Measurements from ENCODE around the gene AZIN2. TPM values are rescaled to one million over a fixed set of nuclear protein-coding genes. Genes with fewer than 3 reads are reported as not detected.
A peak's percentile ranks its signal among the peaks of the same experiment; 100 is the strongest.

Gene AZIN2
- total RNA-seq, 4 donors from 2014 or later = 2.5 to 6.1 (median 4.1) TPM

DNA sequence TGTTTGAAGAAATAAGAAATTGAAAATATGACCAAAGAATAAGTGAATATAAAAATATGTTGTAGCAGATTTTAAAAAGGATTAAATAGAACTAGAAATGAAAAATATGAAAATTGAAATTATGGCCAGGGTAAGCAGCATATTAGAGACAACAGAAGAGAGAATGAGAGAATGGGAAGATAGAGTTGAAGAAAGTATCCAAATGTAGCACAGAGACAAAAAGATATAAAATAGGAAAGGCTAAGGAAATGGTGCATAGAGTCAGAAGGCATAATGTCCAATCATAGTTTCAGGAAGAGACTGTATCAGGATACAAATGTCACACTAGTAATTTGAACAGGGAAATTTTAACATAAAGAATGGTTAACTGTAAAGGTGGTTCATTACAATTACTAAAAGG is 29.5 kb downstream of the AZIN2 start:
- intact Hi-C loops (cut with DNase I) = no loop called here
- H3K27ac ChIP-seq (replicated peaks in 1 of 4) = no peak overlapping the region
- H3K4me1 ChIP-seq = no peaks in the 10 kb centered on the region
- DNase-seq (ENCODE audit: extremely low spot score) = no peak
- no peaks in the 10 kb centered on the region for H3K27me3 ChIP-seq
- H3K4me3 ChIP-seq = no peak overlapping the region
- H3K9me3 ChIP-seq = peaks cover 0 to 8% (median 4%) of the 10 kb centered on the region in 4 donors
- H3K36me3 ChIP-seq = no peaks in the 10 kb centered on the region
- TF ChIP-seq, protein P1, sequence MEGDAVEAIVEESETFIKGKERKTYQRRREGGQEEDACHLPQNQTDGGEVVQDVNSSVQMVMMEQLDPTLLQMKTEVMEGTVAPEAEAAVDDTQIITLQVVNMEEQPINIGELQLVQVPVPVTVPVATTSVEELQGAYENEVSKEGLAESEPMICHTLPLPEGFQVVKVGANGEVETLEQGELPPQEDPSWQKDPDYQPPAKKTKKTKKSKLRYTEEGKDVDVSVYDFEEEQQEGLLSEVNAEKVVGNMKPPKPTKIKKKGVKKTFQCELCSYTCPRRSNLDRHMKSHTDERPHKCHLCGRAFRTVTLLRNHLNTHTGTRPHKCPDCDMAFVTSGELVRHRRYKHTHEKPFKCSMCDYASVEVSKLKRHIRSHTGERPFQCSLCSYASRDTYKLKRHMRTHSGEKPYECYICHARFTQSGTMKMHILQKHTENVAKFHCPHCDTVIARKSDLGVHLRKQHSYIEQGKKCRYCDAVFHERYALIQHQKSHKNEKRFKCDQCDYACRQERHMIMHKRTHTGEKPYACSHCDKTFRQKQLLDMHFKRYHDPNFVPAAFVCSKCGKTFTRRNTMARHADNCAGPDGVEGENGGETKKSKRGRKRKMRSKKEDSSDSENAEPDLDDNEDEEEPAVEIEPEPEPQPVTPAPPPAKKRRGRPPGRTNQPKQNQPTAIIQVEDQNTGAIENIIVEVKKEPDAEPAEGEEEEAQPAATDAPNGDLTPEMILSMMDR (IDR thresholded peaks at IDR 0.05) = no peak
- no peak for TF ChIP-seq POLR2A (IDR thresholded peaks at IDR 0.05; ENCODE audit: low read depth)
- no peak for TF ChIP-seq EP300 (IDR thresholded peaks at IDR 0.05)
- TF ChIP-seq POLR2AphosphoS5 (IDR thresholded peaks at IDR 0.05) = no peak

DNA sequence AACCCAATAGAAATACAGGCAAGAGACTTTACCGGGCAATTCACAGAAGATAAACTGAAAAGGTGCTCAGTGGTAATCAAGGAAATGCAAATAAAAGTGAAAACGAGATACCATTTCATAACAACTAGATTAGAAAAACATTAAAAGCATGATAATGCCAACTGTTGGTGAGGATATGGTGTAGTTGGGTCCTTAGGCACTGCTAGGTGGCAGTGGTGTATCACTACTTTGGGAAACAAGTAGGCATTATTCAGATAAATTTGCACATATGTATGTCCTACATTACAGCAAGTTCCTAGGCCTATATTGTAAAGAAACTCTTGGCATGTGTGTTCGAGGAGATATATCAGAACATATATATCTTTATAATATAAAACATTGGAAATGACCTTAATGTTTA is 31.0 kb downstream of the AZIN2 start:
- H3K4me3 ChIP-seq = no peak overlapping the region
- peaks cover 0 to 8% (median 4%) of the 10 kb centered on the region in 4 donors for H3K9me3 ChIP-seq
- no peaks in the 10 kb centered on the region for H3K27me3 ChIP-seq
- H3K36me3 ChIP-seq = no peaks in the 10 kb centered on the region
- no peak overlapping the region for H3K27ac ChIP-seq (replicated peaks in 1 of 4)
- no peak for DNase-seq (ENCODE audit: extremely low spot score)
- no peaks in the 10 kb centered on the region for H3K4me1 ChIP-seq
- intact Hi-C loops (cut with DNase I) = no loop called here
- WGBS = 61% methylated on average over 3 of the region's 3 CpGs
- TF ChIP-seq EP300 (IDR thresholded peaks at IDR 0.05) = no peak
- TF ChIP-seq, protein P1 (IDR thresholded peaks at IDR 0.05) = peak in 1 of 3 experiments; percentile 2

DNA sequence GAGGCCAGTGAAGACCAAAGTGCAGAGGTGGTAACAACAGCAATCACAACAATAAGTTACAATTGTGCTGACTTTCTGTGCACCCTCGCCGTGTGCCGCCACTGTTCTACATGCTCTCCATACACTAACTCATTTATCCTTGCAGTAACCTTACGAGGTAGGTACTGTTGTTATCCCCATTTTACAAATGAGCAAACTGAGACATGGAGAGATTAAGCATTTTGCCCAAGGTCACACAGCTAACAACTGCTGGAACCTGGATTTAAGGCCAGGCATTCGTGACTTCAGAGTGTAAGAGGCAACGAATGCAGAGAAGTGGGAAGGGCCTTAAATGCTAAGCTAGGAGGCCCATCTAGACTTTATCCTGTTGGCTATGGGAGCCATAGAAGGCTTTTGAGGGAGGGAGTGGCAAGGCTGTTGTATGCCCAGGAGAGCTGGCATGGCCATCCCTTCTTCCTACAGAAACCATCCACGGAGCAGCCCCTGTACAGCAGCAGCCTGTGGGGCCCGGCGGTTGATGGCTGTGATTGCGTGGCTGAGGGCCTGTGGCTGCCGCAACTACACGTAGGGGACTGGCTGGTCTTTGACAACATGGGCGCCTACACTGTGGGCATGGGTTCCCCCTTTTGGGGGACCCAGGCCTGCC is 36.6 kb downstream of the AZIN2 start:
- intact Hi-C loops (cut with DNase I) = no loop called here
- Histone ChIP-seq H3K4me1 (no peaks in the 10 kb centered on the region), H3K4me3 (no peak overlapping the region), H3K9me3 (no peaks in the 10 kb centered on the region), H3K27me3 (peaks cover 0 to 3% (median 0%) of the 10 kb centered on the region in 4 donors), H3K36me3 (no peaks in the 10 kb centered on the region), H3K27ac (replicated peaks in 1 of 4) (no peak overlapping the region)
- DNase-seq (ENCODE audit: extremely low spot score) = no peak
- TF ChIP-seq EP300 (IDR thresholded peaks at IDR 0.05) (no peak), POLR2A (IDR thresholded peaks at IDR 0.05; ENCODE audit: low read depth) (no peak), POLR2AphosphoS5 (IDR thresholded peaks at IDR 0.05) (no peak)
- TF ChIP-seq, protein P1 (IDR thresholded peaks at IDR 0.05) = no peak
- WGBS = 91% methylated on average over 6 of the region's 13 CpGs

DNA sequence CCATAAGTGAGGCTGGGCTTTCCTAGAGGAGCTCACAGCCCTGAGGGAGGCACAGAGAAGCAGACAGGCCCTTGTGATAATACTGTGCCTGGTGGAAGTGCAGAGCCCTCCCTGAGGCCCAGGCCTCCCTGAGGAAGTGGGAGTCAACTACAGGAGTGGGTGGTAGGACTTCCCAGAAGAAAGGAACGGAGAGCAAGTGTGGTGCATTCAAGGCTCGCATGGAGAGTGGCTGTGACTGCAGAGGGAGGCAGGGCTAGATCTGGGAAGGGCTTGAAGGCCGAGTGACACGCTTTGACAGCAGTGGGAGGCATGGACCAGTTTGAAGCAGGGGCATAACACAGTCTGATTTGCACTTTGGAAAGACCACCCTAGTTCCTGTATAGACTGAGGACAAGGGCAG is 37.3 kb downstream of the AZIN2 start:
- TF ChIP-seq, protein P1 (IDR thresholded peaks at IDR 0.05) = no peak
- TF ChIP-seq POLR2A (IDR thresholded peaks at IDR 0.05; ENCODE audit: low read depth) = no peak
- TF ChIP-seq POLR2AphosphoS5 (IDR thresholded peaks at IDR 0.05) = no peak
- TF ChIP-seq EP300 (IDR thresholded peaks at IDR 0.05) = no peak
- Histone ChIP-seq H3K27ac (replicated peaks in 1 of 4) (no peak overlapping the region), H3K9me3 (no peaks in the 10 kb centered on the region), H3K4me1 (no peaks in the 10 kb centered on the region), H3K4me3 (no peak overlapping the region), H3K27me3 (peaks cover 0 to 3% (median 0%) of the 10 kb centered on the region in 4 donors), H3K36me3 (no peaks in the 10 kb centered on the region)
- intact Hi-C loops (cut with DNase I) = no loop called here
- 81% methylated on average over 4 of the region's 4 CpGs for WGBS
- DNase-seq (ENCODE audit: extremely low spot score) = no peak

DNA sequence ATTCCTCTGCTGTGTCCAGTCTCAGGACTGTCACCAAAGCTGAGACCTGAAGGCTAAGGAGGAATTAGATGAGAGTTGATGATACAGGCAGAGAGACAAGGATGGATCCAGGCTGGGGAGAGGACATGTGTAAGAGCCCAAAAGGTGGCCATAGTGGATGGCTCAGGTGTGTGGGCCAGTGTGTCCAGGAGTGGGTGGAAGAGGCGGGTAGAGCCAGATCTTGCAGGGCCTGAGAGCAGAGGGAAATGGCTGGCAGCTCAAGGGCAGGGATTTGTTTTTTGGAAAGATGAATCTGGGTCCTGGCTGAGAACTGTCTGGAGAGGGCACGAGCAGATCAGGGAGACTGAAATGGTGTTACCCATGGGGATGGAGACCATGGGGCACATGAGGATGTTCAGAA is 38.1 kb downstream of the AZIN2 start:
- TF ChIP-seq, protein P1 (IDR thresholded peaks at IDR 0.05) = no peak
- TF ChIP-seq EP300 (IDR thresholded peaks at IDR 0.05) = no peak
- TF ChIP-seq POLR2AphosphoS5 (IDR thresholded peaks at IDR 0.05) = no peak
- no peak for TF ChIP-seq POLR2A (IDR thresholded peaks at IDR 0.05; ENCODE audit: low read depth)
- Histone ChIP-seq H3K27ac (replicated peaks in 1 of 4) (no peak overlapping the region), H3K36me3 (no peaks in the 10 kb centered on the region), H3K27me3 (peaks cover 0 to 3% (median 0%) of the 10 kb centered on the region in 4 donors), H3K4me1 (no peaks in the 10 kb centered on the region), H3K9me3 (no peaks in the 10 kb centered on the region), H3K4me3 (no peak overlapping the region)
- no peak for DNase-seq (ENCODE audit: extremely low spot score)
- intact Hi-C loops (cut with DNase I) = no loop called here
- WGBS = 82% methylated on average over 2 of the region's 2 CpGs

Data from esophagus muscularis mucosa (tissue), 4 donors.